OCI-LY1 (cell line): ENCODE data around the gene RAF1.

ENCODE experiments used
- H2AFZ ChIP-seq: fragments of 200-600 bp; sonication (generic), shearing (Covaris generic); 2 replicates; pipeline ENCODE4 v1.6.0; 2014; ENCODE audit warnings: antibody characterized with exemption, mild to moderate bottlenecking, low read length
- H3F3A ChIP-seq: fragments of 200-600 bp; sonication (generic), shearing (Covaris generic); 2 replicates; pipeline ENCODE4 v1.6.0; 2014; ENCODE audit warnings: mild to moderate bottlenecking, antibody characterized with exemption, low read length, moderate library complexity; ENCODE audit not compliant: insufficient read depth
- H3K27ac ChIP-seq: fragments of 200-600 bp; sonication (generic); 2 replicates; pipeline ENCODE4 v1.5.1; 2014; ENCODE audit warnings: low read length, mixed run types, mild to moderate bottlenecking, low read depth; ENCODE audit not compliant: poor library complexity, severe bottlenecking
- H3K27me3 ChIP-seq: fragments of 200-600 bp; sonication (generic); 2 replicates; pipeline ENCODE4 v1.6.0; 2014; ENCODE audit warnings: antibody characterized with exemption, mild to moderate bottlenecking, low read length, moderate library complexity; ENCODE audit not compliant: insufficient read depth
- H3K36me3 ChIP-seq: fragments of 200-600 bp; sonication (generic); 2 replicates; pipeline ENCODE4 v1.6.1; 2014; ENCODE audit warnings: mild to moderate bottlenecking, antibody characterized with exemption, low read length, moderate library complexity, mixed read lengths; ENCODE audit not compliant: insufficient read depth
- H3K4me1 ChIP-seq: fragments of 200-600 bp; sonication (generic); 2 replicates; pipeline ENCODE4 v1.5.1; 2014; ENCODE audit warnings: mild to moderate bottlenecking, low read length, moderate library complexity; ENCODE audit not compliant: insufficient read depth, severe bottlenecking
- H3K4me2 ChIP-seq: fragments of 200-600 bp; sonication (generic), shearing (Covaris generic); 2 replicates; pipeline ENCODE4 v1.6.1; 2014; ENCODE audit warnings: low read length
- H3K4me3 ChIP-seq: fragments of 200-600 bp; sonication (generic); 2 replicates; pipeline ENCODE4 v1.5.1; 2014; ENCODE audit warnings: low read length, low read depth, mild to moderate bottlenecking, mixed read lengths; ENCODE audit not compliant: poor library complexity, severe bottlenecking
- H3K79me2 ChIP-seq: fragments of 200-600 bp; shearing (Covaris generic); 2 replicates; pipeline ENCODE4 v1.6.1; 2016; ENCODE audit warnings: mixed run types, low read length, mixed read lengths; ENCODE audit not compliant: insufficient read depth
- H3K9ac ChIP-seq: fragments of 200-600 bp; sonication (generic), shearing (Covaris generic); 2 replicates; pipeline ENCODE4 v1.6.1; 2014; ENCODE audit warnings: mild to moderate bottlenecking, low read length, mixed read lengths
- H3K9me2 ChIP-seq: fragments of 200-600 bp; sonication (generic), shearing (Covaris generic); 2 replicates; pipeline ENCODE4 v1.6.1; 2014; ENCODE audit warnings: low read depth, mild to moderate bottlenecking, low read length, mixed read lengths
- H3K9me3 ChIP-seq: fragments of 200-600 bp; shearing (Covaris generic); 2 replicates; pipeline ENCODE4 v1.6.1; 2014; ENCODE audit warnings: low read length, mixed read lengths
- H4K20me1 ChIP-seq: fragments of 200-600 bp; sonication (generic), shearing (Covaris generic); 2 replicates; pipeline ENCODE4 v1.6.0; 2016; ENCODE audit warnings: mild to moderate bottlenecking, low read length; ENCODE audit not compliant: insufficient read depth
- CTCF ChIP-seq: fragments of 200-600 bp; sonication (generic), shearing (Covaris generic); IDR thresholded peaks from 2 replicates; pipeline ENCODE4 v1.5.1; 2017; ENCODE audit warnings: mild to moderate bottlenecking, antibody characterized with exemption, low read length, moderate library complexity, mixed read lengths
- EZH2 ChIP-seq: fragments of 200-600 bp; sonication (generic), shearing (Covaris generic); IDR thresholded peaks from 2 replicates; pipeline ENCODE4 v1.8.0; 2017; ENCODE audit warnings: borderline replicate concordance, mixed run types, mild to moderate bottlenecking, antibody characterized with exemption, low read length, moderate library complexity, mixed read lengths

The RAF1 gene

GRCh38 chr3:12708584-12709192 is 44.8 kb upstream of the RAF1 start:
- H3K9me2 ChIP-seq: no peaks in the 10 kb centered on the region

DNA sequence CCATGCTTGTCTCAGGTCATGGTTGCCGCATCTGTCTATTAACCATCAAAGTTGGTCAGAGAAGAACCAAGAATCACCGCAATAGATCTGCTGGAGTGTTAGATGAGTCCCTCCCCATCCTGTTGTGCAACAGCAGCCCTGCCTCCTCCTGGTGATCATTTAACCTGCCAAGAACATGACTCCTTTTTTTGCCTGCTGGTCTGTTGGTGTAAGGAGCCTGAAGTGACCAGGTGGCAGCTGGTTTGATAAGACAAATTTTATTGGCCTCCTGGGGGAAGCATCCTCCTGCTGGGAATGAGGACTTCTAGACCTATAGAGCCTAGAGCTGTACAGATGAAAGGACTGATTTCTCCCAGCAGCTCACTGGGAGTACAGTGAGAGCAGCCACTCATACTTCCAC is 43.5 kb upstream of the RAF1 start:
- H3K27ac ChIP-seq: no peak overlapping the region
- H3K4me1 ChIP-seq: no peaks in the 10 kb centered on the region
- H3K27me3 ChIP-seq: peaks cover 3% of the 10 kb centered on the region; the same call in 1 of the 2 replicates
- H3K9me3 ChIP-seq: no peaks in the 10 kb centered on the region
- H3K4me3 ChIP-seq: no peak overlapping the region
- no peaks in the 10 kb centered on the region for H3K36me3 ChIP-seq
- H2AFZ ChIP-seq: no peak overlapping the region
- no peak overlapping the region for H3K9ac ChIP-seq
- no peaks in the 10 kb centered on the region for H3F3A ChIP-seq
- TF ChIP-seq EZH2: no peak
- TF ChIP-seq CTCF: no peak
- no peaks in the 10 kb centered on the region for H3K9me2 ChIP-seq
- no peak overlapping the region for H3K4me2 ChIP-seq
- no peaks in the 10 kb centered on the region for H4K20me1 ChIP-seq
- H3K79me2 ChIP-seq: no peaks in the 10 kb centered on the region

More at GRCh38 chr3:12708584-12709192, 44.8 kb upstream of the RAF1 start:
- peaks cover 3% of the 10 kb centered on the region; the same call in 1 of the 2 replicates for H3K27me3 ChIP-seq
- no peaks in the 10 kb centered on the region for H3K4me1 ChIP-seq
- TF ChIP-seq EZH2 (no peak), CTCF (no peak)
- H3K4me3 ChIP-seq: no peak overlapping the region
- no peak overlapping the region for H2AFZ ChIP-seq
- H3K9me3 ChIP-seq: no peaks in the 10 kb centered on the region
- H3K9ac ChIP-seq: no peak overlapping the region
- H3K4me2 ChIP-seq: no peak overlapping the region
- H3K79me2 ChIP-seq: no peaks in the 10 kb centered on the region
- no peak overlapping the region for H3K27ac ChIP-seq
- no peaks in the 10 kb centered on the region for H3F3A ChIP-seq
- no peaks in the 10 kb centered on the region for H4K20me1 ChIP-seq
- H3K36me3 ChIP-seq: no peaks in the 10 kb centered on the region

DNA sequence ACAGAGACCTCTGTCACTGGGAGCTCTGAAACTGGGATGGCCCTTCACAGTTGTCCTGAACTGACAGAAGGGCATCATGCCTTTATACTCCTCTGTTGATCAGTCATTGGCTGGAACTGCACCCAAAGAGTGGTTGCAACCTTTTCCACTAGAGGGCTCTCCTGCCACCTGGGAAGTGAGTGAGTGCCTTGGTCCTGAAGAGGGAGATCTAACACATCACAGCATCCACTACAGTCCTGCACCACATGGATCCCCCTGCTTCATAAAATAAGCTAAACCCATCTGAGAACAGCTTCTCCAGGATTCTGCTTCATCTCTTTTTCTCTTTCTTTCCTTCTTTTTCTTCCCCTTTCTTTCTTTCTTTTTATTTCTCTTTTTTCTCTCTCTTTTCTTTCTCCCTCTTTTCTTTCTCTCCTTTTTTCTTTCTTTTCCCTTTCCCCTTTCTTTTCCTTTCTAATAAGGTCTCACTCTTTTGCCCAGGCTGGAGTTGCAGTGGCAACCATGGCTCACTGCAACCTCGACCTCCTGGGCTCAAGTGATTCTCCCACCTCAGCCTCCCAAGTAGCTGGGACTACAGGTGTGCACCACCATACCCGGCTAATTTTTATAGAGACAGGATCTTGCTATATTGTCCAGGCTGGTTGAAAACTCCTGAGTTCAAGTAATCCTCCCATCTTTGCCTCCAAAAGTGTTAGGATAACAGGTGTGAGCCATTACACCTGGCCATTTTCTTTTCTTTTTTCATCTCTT is 42.8 kb upstream of the RAF1 start:
- H3K79me2 ChIP-seq: no peaks in the 10 kb centered on the region
- no peak overlapping the region for H3K27ac ChIP-seq
- no peaks in the 10 kb centered on the region for H4K20me1 ChIP-seq
- H3K4me3 ChIP-seq: no peak overlapping the region
- no peaks in the 10 kb centered on the region for H3K9me3 ChIP-seq
- TF ChIP-seq EZH2 (no peak), CTCF (peak; percentile 86)
- peaks cover 3% of the 10 kb centered on the region; the same call in 1 of the 2 replicates for H3K27me3 ChIP-seq
- no peaks in the 10 kb centered on the region for H3F3A ChIP-seq
- H3K4me2 ChIP-seq: no peak overlapping the region
- H3K4me1 ChIP-seq: no peaks in the 10 kb centered on the region
- H3K9me2 ChIP-seq: no peaks in the 10 kb centered on the region
- H2AFZ ChIP-seq: no peak overlapping the region
- no peaks in the 10 kb centered on the region for H3K36me3 ChIP-seq
- no peak overlapping the region for H3K9ac ChIP-seq
